Neural cell (in vitro differentiated cells): Measurements from ENCODE around the gene SDK1.

Experiments used
- CTCF ChIP-seq: fragments of 450-650 bp; IDR thresholded peaks from 2 replicates; pipeline ENCODE4 v1.5.1; 2014; ENCODE audit warnings: antibody characterized with exemption, mild to moderate bottlenecking, moderate library complexity; ENCODE audit not compliant: poor library complexity, severe bottlenecking
- EP300 ChIP-seq: fragments of 450-650 bp; conservative IDR thresholded peaks from 2 replicates; pipeline ENCODE4 v1.6.1; 2014; ENCODE audit warnings: antibody characterized with exemption, mild to moderate bottlenecking, moderate library complexity; ENCODE audit not compliant: poor library complexity, severe bottlenecking
- EZH2 ChIP-seq: fragments of 200-600, 300-800 bp; shearing (Covaris generic), sonication (generic); IDR thresholded peaks from 2 replicates; pipeline ENCODE4 v1.6.1; 2014; ENCODE audit warnings: antibody characterized with exemption, low read length, borderline replicate concordance, mild to moderate bottlenecking; ENCODE audit not compliant: insufficient read depth, poor library complexity, severe bottlenecking
- MXI1 ChIP-seq: fragments of 450-650 bp; conservative IDR thresholded peaks from 2 replicates; pipeline ENCODE4 v1.6.1; 2014; ENCODE audit warnings: antibody characterized with exemption, mild to moderate bottlenecking; ENCODE audit not compliant: poor library complexity, severe bottlenecking
- POLR2AphosphoS5 ChIP-seq: IDR thresholded peaks from 2 replicates; pipeline ENCODE4 v1.6.1; 2012
- RAD21 ChIP-seq: fragments of 450-650 bp; conservative IDR thresholded peaks from 2 replicates; pipeline ENCODE4 v1.6.1; 2014; ENCODE audit warnings: antibody characterized with exemption, mild to moderate bottlenecking, moderate library complexity
- REST ChIP-seq: IDR thresholded peaks from 2 replicates; pipeline ENCODE4 v1.6.1; 2012; ENCODE audit warnings: borderline replicate concordance
- SMC3 ChIP-seq: fragments of 450-650 bp; conservative IDR thresholded peaks from 2 replicates; pipeline ENCODE4 v1.6.1; 2014; ENCODE audit warnings: antibody characterized with exemption, mild to moderate bottlenecking, moderate library complexity; ENCODE audit not compliant: poor library complexity
- TAF1 ChIP-seq: IDR thresholded peaks from 2 replicates; pipeline ENCODE4 v1.6.1; 2012; ENCODE audit warnings: low read depth

DNA sequence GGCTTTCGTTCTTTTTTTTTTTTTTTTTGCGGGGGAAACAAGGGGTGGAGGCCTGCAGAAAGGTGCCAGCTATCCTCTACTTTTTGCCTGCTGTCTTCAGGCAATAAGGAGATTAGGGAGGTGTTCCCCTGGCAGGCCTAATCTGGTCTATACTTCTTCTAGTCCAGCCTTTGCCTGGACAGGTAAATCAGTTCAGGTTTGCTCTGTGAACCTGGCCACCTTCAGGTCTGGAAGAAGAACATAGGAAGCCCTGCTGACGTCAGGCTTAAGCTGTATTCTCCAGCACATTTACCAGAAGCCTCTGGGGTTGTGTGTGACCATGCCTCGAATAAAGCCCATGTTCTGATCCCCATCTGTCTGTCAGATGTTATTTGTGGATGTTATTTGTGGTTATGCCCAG lies 115.4 kb downstream of the SDK1 start:
- TF ChIP-seq CTCF (no peak), SMC3 (no peak), EZH2 (no peak), RAD21 (no peak), POLR2AphosphoS5 (no peak), TAF1 (no peak), EP300 (no peak), MXI1 (no peak), REST (no peak)
